HG03565 (cell line): Measurements from ENCODE around the gene ENC1.

Experiments used
- ATAC-seq: cut with Tn5 transposase; IDR thresholded peaks from one replicate; pipeline ENCODE4 v1.9.1; 2021; ENCODE audit warnings: mild to moderate bottlenecking, moderate library complexity; ENCODE audit not compliant: unreplicated experiment

The ENC1 gene

GRCh38 chr5:74613283-74613682 is 27.2 kb downstream of the ENC1 start:
- no peak for ATAC-seq

- no peak for ATAC-seq
Measured at GRCh38 chr5:74612045-74612444, 28.5 kb downstream of the ENC1 start.

- ATAC-seq, result no peak
Measured at GRCh38 chr5:74608736-74609601, 31.6 kb downstream of the ENC1 start.

- no peak for ATAC-seq
Measured at GRCh38 chr5:74605759-74606158, 34.8 kb downstream of the ENC1 start.

- no peak for ATAC-seq
Measured at GRCh38 chr5:74603376-74603775, 37.2 kb downstream of the ENC1 start.

GRCh38 chr5:74599148-74599547 is 41.4 kb downstream of the ENC1 start:
- ATAC-seq, result no peak

- no peak for ATAC-seq
Measured at GRCh38 chr5:74598731-74599130, 41.8 kb downstream of the ENC1 start.

GRCh38 chr5:74596927-74597326 is 43.6 kb downstream of the ENC1 start:
- ATAC-seq, result no peak

- ATAC-seq, result no peak
Measured at GRCh38 chr5:74595143-74595925, 45.2 kb downstream of the ENC1 start.

GRCh38 chr5:74594137-74595040 is 46.1 kb downstream of the ENC1 start:
- no peak for ATAC-seq

GRCh38 chr5:74589204-74590056 is 51.1 kb downstream of the ENC1 start:
- ATAC-seq, result no peak

- ATAC-seq, result no peak
Measured at GRCh38 chr5:74588415-74588814, 52.1 kb downstream of the ENC1 start.

- no peak for ATAC-seq
Measured at GRCh38 chr5:74587890-74588289, 52.6 kb downstream of the ENC1 start.

- ATAC-seq, result no peak
Measured at GRCh38 chr5:74587300-74587699, 53.2 kb downstream of the ENC1 start.

GRCh38 chr5:74586856-74587255 is 53.7 kb downstream of the ENC1 start:
- no peak for ATAC-seq

- ATAC-seq, result no peak
Measured at GRCh38 chr5:74582853-74583252, 57.7 kb downstream of the ENC1 start.

GRCh38 chr5:74581988-74582365 is 58.6 kb downstream of the ENC1 start:
- ATAC-seq, result no peak

GRCh38 chr5:74580729-74581109 is 59.8 kb downstream of the ENC1 start:
- no peak for ATAC-seq

GRCh38 chr5:74579215-74579614 is 61.3 kb downstream of the ENC1 start:
- peak; percentile 61 for ATAC-seq

- peak; percentile 22 for ATAC-seq
Measured at GRCh38 chr5:74578356-74579044, 62.0 kb downstream of the ENC1 start.
